ENCODE data around the gene DPP4.

Gene DPP4

GRCh38 chr2:162073888-162074631 is at the start of gene DPP4:
DPP4 (minus strand) TSS chr2:162074215; CDS start chr2:162073981, 234 bp downstream.
- DNase-seq (ENCODE audit: low read depth), result peak; percentile 34

GRCh38 chr2:162118166-162119031 is 44.4 kb upstream of the DPP4 start:
- DNase-seq (ENCODE audit: low read depth), result no peak

GRCh38 chr2:162116352-162116751 is 42.3 kb upstream of the DPP4 start:
- DNase-seq (ENCODE audit: low read depth), result no peak

GRCh38 chr2:162115076-162115475 is 41.1 kb upstream of the DPP4 start:
- DNase-seq (ENCODE audit: low read depth), result no peak

- no peak for DNase-seq (ENCODE audit: low read depth)
These were observed 40.3 kb upstream of the DPP4 start for GRCh38 chr2:162114271-162114670.

- DNase-seq (ENCODE audit: low read depth), result no peak
These were observed 39.8 kb upstream of the DPP4 start for GRCh38 chr2:162113776-162114168.

- DNase-seq (ENCODE audit: low read depth), result no peak
These were observed 39.2 kb upstream of the DPP4 start for GRCh38 chr2:162113088-162113775.

GRCh38 chr2:162111958-162112850 is 38.2 kb upstream of the DPP4 start:
- no peak for DNase-seq (ENCODE audit: low read depth)

- DNase-seq (ENCODE audit: low read depth), result no peak
These were observed 33.4 kb upstream of the DPP4 start for GRCh38 chr2:162107361-162107901.

GRCh38 chr2:162106746-162107145 is 32.7 kb upstream of the DPP4 start:
- no peak for DNase-seq (ENCODE audit: low read depth)

- DNase-seq (ENCODE audit: low read depth), result no peak
These were observed 32.1 kb upstream of the DPP4 start for GRCh38 chr2:162106146-162106551.

- DNase-seq (ENCODE audit: low read depth), result no peak
These were observed 29.5 kb upstream of the DPP4 start for GRCh38 chr2:162103443-162104009.

GRCh38 chr2:162100579-162100978 is 26.6 kb upstream of the DPP4 start:
- DNase-seq (ENCODE audit: low read depth), result no peak

GRCh38 chr2:162099836-162100235 is 25.8 kb upstream of the DPP4 start:
- no peak for DNase-seq (ENCODE audit: low read depth)

GRCh38 chr2:162092658-162093556 is 18.9 kb upstream of the DPP4 start:
- no peak for DNase-seq (ENCODE audit: low read depth)

- no peak for DNase-seq (ENCODE audit: low read depth)
These were observed 18.0 kb upstream of the DPP4 start for GRCh38 chr2:162092008-162092390.

- no peak for DNase-seq (ENCODE audit: low read depth)
These were observed 17.5 kb upstream of the DPP4 start for GRCh38 chr2:162091325-162092007.

- DNase-seq (ENCODE audit: low read depth), result no peak
These were observed 16.1 kb upstream of the DPP4 start for GRCh38 chr2:162090109-162090508.

GRCh38 chr2:162086904-162087303 is 12.9 kb upstream of the DPP4 start:
- no peak for DNase-seq (ENCODE audit: low read depth)
